GM18858 (cell line): ENCODE data around the gene DCTN5.
"Not testable (repeated sequence)": the region's sequence is repeated elsewhere in the genome, so short reads cannot be mapped to it uniquely, and the experiment has no call there.

Experiments used
- ATAC-seq: cut with Tn5 transposase; IDR thresholded peaks from one replicate; pipeline ENCODE4 v1.9.1; 2021; ENCODE audit not compliant: unreplicated experiment

Gene DCTN5

GRCh38 chr16:23691483-23692189 lies 50.4 kb downstream of the DCTN5 start:
- ATAC-seq = no peak

GRCh38 chr16:23692190-23692837 lies 51.0 kb downstream of the DCTN5 start:
- ATAC-seq = no peak

DNA sequence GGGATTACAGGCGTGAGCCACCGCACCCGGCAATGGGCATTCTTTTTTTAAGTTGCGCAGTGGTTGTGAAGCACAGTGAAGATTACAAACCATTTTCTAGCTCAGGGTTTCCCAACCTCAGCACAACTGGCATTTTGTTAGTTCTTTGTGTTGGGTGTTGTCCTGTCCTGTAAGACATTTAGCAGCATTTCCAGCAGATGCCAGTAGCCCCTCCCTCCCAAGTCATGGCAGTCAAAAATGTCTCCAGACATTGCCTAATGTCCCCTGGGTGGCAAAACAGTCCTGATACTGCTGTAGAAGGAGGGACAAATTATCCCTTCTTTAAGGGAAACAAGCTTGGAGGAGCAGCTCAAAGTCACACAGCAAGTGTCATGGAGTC lies 53.0 kb downstream of the DCTN5 start:
- ATAC-seq = no peak

GRCh38 chr16:23694644-23695373 lies 53.5 kb downstream of the DCTN5 start:
- ATAC-seq = no peak

DNA sequence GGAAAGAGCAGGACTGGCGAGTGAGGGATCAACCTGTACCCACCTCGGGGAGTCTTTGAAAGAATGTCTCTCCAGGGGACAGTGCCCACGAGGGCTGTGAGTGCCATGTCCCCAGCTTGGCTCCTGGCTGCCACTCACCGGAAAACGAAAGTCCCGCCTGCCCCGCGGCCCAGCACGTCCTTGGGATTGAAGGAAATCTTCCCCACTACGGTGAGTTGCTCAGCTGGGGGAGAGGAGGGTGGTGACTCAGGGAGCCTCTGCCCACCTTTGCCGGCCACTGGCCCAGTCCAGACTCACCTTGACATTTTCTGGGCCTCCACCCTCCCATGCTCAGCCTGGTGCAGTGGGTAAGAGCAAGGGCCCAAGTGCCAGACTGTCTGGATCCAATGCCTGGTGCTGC lies 54.5 kb downstream of the DCTN5 start:
- no peak for ATAC-seq

GRCh38 chr16:23699100-23699499 lies 57.8 kb downstream of the DCTN5 start:
- ATAC-seq = no peak

DNA sequence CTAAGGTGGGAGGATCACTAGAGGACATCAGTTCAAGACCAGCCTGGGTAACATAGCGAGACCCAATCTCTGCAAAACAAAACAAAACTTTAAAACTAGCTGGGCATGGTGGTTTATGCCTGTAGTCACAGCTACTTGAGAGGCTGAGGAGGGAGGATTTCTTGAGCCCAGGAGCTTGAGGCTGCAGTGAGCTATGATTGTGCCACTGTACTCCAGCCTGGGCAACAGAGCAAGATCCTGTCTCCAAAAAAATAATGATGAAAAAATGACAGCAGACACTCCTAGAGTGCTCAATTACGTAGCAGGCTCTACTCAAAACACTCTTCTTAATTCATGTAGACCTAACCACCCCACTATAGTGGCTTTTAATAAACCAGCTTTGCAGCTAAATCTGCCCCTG lies 58.8 kb downstream of the DCTN5 start:
- ATAC-seq = no peak

DNA sequence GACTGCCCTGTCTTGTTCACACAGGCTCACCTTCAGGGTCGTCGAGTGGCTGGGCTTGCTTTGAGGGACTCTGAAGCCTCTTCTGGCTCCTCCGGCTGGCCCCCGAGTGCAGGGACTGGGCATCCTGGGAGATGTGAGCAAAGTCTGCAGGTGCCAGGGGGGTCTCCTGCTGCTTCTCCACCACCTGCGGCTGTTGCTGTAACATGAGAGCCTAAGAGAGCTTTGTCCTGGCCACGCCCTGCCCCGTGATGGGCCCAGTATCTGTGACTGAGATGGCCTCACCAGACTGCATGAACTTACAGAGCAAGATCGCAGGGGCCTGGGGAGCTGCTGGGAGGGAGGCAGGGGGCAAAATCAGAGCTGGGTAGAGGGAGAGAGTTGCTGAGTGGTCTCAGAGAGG lies 59.2 kb downstream of the DCTN5 start:
- no peak for ATAC-seq

- no peak for ATAC-seq
These were observed 59.8 kb downstream of the DCTN5 start for GRCh38 chr16:23701045-23701444.

GRCh38 chr16:23702951-23703350 lies 61.7 kb downstream of the DCTN5 start:
- no peak for ATAC-seq

DNA sequence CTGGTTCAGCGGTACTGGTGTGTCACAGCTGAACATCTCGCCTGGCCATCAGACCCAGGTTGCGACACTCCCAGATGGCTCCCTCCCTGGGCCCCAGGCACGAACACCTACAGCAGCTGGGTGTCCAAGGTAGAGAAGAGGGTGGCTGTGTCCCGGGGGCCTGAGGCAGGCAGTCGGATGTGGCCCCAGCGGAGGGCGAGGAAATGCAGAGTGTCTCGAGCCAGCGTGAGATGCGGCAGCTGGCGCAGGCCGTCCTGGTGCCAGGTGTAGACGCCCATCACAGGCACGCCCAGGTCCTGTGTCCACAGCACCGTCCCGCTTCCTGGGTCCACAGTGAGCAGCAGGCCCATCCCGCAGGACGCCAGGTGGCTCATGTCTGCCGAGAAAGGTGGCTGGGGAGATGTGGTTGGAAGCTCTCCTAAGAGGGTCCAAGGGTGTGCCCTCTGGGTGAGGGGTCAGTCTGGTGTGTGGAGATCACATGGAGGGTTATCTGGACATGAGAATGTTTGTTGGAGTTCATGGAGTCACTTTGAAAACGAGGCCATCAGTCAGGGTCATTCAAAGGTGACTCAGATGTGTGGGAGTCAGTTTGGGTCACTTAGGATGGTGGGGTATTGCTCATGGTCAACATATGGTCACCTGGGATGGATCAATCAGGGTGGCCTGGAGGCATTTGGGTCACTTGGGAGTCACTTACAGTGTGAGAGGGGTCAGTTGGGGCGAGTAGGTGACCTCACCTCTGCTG lies 63.7 kb downstream of the DCTN5 start:
- no peak for ATAC-seq

DNA sequence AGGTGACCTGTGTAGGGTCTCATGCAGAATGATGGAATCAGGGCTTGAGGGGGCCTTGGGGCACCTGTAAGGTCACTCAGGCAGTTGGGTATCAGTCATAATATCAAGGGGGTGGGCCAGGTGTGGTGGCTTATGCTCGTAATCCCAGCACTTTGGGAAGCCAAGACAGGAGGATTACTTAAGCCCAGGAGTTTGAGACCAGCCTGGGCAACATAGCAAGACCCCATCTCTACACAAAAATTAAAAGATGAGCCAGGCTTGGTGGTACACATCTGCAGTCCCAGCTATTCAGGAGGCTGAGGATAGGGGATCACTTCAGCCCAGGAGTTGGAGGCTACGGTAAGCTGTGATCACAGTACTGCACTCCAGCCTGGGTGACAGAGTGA lies 64.2 kb downstream of the DCTN5 start:
- ATAC-seq = no peak

DNA sequence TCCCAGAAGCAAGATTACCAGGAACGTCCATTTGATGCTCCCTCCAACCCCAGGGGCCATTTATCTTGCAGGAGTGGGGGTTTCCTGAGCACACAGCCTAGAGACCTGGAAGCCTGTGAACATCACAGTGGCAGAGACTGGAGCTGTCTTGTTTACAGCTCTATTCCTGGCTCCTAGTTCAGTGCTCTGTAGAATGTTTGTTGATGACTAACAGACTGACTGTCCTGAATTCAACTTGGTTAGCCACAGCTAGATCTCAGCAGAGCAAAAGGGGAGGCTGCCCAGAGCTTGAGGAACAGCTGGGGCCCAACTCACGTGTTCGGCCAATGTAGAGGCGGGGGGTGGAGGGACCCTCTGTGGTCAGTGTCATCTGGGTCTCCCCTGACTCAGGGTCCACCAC lies 65.2 kb downstream of the DCTN5 start:
- ATAC-seq = no peak

DNA sequence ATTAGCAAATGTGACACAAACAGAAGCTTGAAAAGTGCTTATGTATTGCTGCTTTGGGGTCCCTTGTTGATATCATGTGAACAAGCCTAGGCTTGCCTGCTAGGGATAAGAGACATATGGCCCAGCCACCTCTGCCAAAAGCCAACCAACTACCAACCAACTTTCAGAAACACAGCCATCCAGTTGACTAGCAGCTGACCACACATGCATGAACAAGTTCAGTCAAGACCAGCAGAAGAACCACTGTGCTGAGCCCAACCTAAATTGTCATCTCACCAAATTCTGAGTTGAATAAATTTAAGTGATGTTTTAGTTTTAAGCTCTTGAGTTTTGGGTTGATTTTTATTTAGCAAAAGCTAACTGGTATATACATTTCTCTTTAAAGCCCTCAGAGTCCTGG lies 68.3 kb downstream of the DCTN5 start:
- no peak for ATAC-seq

DNA sequence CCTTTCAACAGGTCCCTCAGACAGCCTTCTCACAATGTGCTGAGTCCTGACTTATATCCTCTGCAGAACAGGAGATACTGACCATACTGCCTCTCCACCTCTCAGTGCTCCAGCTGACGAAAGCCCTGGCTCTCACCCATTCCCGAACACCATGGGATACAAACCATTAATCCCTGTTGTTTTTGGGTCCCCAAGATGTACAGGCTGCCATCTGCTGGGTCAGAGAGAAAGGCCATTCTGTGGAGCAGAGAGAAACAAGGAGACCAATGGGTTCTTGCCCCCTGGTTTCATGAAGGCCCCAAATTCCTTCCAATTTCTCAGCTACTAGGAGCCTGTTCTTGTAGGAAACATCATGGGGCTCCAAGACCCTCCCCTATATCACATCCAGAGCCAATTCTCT lies 68.7 kb downstream of the DCTN5 start:
- ATAC-seq = no peak

DNA sequence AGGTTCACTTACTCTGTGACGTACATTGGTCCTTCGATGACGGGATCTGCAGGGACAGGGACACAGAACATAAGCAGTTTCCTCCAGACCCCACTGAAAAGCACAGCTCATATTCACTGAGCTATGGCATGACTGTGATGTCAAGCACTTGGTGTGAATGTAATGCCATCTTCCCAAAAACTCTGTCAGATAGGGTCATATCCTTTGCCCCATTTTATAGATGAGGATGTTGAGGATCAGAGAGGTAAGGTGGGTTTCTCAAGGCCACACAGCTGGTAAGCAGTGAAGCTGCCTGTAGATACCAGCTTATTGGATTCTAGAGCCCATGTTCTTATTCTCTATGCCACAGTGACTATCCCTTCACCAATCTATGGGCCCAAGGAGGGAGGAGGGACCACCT lies 69.2 kb downstream of the DCTN5 start:
- ATAC-seq = no peak

DNA sequence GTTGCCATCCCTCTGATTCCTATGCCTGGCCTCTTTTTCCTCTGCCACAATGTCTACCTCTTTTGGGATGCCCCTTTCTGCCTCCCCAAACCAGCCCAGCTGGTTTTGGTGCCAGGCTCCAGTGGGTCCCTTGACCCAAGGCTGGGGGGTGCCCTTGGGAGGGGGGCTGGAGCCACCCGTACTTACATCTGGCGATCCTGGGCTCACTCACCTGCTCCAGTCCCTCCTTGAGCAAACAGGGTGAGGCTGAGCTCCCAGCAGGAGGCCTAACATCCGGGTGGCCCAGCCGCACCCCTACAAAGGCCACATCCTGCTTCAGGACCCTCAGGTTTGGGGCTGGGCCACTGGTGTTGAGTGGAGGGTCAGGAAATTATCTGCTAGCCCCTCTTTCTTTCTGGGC lies 70.5 kb downstream of the DCTN5 start:
- no peak for ATAC-seq

GRCh38 chr16:23712976-23713375 lies 71.7 kb downstream of the DCTN5 start, which contains the start of gene ERN2:
Gene ERN2, minus strand, starts transcription at chr16:23713222. Its CDS starts 35 bp downstream, at chr16:23713187.
- ATAC-seq = no peak

DNA sequence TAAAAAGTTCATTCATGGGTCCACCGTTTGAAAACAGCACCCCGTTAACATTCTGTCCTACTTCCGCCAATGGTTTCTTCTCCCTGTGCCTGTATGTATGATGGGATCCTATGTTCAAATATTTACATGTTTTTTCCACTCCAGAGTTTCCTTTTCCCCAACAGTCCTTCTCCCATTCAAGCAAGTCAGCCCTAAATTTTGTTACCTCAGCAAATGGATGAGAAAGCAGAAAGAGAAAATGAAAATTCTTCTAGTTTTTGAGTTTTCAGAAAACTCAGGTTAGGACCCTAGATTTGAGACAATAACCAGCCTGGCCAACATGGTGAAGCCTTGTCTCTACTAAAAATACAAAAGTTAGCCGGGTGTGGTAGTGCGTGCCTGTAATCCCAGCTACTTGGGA lies 75.2 kb downstream of the DCTN5 start:
- no peak for ATAC-seq

GRCh38 chr16:23722613-23723240 lies 81.5 kb downstream of the DCTN5 start:
- ATAC-seq = not testable (repeated sequence)
